LNCaP clone FGC (cell line): ENCODE measurements around the gene RIC8A.
A peak's percentile ranks its signal among the peaks of the same experiment; 100 is the strongest.

Source experiments
- DNase-seq: peaks from one replicate; pipeline ENCODE4 v3.0.0-alpha.2; 2011; ENCODE audit warnings: low read depth
- H3K4me3 ChIP-seq: 2 replicates; pipeline ENCODE4 v1.5.1; 2011; ENCODE audit warnings: mild to moderate bottlenecking, low read depth, low read length, control low read depth
- TF ChIP-seq, protein P1 (sequence below): IDR thresholded peaks from 2 replicates; pipeline ENCODE4 v1.5.1; 2012; ENCODE audit warnings: mild to moderate bottlenecking; ENCODE audit not compliant: control insufficient read depth, insufficient read depth; ENCODE audit errors: extremely low read depth

Gene RIC8A

DNA sequence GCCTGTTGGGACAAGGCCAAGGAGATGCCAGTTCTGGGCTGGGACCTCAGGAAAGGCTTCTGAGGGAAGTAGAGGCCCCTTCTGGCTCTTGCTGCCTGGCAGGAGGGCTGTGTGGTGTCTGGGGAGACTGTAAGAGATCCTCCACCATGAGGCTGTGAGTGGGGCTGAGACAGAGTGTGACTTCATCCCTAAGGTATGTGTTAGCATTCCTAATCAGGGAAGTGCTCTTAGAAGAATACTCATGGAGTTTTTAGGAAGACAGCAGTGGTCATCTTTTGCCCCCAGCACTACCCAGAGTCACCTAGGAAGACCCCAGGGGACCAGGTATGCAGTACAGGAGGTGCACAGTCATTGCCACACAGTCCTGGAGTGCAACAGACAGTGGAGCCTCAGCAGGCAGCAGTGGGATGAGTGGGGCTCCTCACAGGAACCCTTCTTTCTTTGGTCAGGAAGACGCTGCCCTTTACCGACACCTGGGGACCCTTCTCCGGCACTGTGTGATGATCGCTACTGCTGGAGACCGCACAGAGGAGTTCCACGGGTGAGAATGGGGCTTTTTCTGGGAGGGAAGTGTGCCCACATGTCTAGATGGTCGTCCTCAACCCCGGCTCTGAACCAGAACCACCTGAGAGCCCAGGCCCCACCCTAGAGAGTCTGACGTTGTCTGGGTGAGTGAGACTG is 2.8 kb downstream of the RIC8A start:
- DNase-seq: no peak
- peak overlapping the region; percentile 88; the same call in 1 of the 2 replicates for H3K4me3 ChIP-seq
- TF ChIP-seq, protein P1, sequence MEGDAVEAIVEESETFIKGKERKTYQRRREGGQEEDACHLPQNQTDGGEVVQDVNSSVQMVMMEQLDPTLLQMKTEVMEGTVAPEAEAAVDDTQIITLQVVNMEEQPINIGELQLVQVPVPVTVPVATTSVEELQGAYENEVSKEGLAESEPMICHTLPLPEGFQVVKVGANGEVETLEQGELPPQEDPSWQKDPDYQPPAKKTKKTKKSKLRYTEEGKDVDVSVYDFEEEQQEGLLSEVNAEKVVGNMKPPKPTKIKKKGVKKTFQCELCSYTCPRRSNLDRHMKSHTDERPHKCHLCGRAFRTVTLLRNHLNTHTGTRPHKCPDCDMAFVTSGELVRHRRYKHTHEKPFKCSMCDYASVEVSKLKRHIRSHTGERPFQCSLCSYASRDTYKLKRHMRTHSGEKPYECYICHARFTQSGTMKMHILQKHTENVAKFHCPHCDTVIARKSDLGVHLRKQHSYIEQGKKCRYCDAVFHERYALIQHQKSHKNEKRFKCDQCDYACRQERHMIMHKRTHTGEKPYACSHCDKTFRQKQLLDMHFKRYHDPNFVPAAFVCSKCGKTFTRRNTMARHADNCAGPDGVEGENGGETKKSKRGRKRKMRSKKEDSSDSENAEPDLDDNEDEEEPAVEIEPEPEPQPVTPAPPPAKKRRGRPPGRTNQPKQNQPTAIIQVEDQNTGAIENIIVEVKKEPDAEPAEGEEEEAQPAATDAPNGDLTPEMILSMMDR: no peak

DNA sequence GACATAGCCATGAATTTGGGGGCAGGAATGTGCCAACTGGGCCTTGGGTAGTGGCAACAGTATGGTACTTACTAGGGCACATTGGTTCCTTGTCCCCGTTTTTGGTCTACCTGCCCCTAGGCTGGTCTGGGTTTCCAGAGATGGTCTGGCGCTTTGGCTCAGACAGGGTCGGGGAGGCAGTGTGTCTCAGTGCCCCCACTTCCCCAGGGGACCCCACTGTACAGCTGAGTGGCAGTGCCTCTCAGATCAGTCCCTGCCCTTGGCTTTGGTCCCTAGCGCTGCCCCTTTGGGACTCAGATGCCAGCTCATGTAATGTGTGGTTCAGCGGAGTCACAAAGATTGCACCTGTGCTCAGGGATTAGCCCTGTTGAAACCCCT is 3.3 kb downstream of the RIC8A start:
- TF ChIP-seq, protein P1: no peak
- no peak for DNase-seq
- H3K4me3 ChIP-seq: no peak overlapping the region

DNA sequence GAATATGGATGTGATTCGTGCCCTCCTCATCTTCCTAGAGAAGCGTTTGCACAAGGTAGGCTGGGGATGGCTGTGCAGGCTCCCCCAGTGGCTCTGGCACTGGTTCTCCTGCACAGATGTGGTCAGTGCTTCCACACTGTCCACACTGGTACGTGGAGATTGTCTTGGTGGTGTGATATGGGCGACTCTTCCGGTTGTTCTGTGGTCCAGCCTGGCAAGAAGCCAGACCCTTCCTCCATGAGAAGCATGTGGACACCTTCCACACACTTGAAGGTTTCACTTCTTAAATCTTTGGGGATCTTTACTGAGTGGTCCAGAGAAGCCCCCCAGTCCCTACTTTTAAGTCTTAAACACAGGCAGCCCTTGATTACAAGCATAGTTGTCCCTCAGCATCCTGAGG is 3.8 kb downstream of the RIC8A start:
- TF ChIP-seq, protein P1: no peak
- DNase-seq: no peak
- no peak overlapping the region for H3K4me3 ChIP-seq

DNA sequence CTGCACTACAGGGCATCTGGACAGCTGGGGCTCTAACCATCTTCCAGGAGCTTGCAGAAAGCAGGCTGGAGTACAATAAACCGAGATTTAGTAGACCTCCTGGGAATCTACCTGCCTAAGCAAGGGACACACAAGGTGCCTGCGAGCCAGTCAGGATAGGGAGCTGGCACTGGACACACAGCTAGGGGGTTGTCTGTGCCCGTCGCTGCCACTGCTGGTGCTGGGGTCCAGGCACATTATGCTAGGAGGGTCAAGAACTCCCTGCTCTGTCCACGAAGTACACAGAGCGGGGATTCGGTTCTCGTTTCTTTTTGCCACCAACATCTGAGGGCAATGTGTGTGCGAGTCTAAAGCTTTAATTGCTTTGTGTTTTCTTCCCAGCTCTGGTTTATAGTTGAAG is 4.2 kb downstream of the RIC8A start:
- DNase-seq: no peak
- H3K4me3 ChIP-seq: no peak overlapping the region
- TF ChIP-seq, protein P1: no peak

DNA sequence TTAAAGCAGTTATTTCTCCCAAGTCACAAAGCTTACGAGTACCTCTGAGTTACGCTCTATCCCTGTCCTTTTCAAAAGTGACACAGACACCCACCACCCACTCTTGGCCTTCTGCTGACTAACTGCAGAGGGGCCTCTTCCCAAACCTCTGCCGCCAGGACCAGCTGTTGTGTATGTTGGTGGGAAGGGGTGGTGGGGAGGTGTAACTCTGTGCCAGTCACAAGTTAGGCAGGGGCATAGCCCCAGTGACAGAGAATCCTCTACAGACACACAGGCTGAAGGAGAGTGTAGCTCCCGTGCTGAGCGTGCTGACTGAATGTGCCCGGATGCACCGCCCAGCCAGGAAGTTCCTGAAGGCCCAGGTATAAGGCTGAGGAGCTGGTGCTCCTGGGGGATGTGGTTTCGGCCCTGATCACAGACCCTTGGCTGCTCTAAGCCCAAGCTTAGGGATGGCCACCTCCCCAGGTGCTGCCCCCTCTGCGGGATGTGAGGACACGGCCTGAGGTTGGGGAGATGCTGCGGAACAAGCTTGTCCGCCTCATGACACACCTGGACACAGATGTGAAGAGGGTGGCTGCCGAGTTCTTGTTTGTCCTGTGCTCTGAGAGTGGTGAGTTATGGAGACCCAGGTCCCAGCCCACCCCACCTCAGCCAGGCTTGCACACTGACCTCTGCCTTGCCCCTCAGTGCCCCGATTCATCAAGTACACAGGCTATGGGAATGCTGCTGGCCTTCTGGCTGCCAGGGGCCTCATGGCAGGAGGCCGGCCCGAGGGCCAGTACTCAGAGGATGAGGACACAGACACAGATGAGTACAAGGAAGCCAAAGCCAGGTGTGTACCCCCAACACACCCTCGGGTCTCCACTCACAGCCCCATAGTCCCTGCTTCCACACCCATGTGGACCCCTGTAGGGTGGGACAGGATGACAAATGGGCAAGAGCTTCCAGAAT is 4.9 kb downstream of the RIC8A start:
- DNase-seq: no peak
- TF ChIP-seq, protein P1: no peak
- H3K4me3 ChIP-seq: no peak overlapping the region

DNA sequence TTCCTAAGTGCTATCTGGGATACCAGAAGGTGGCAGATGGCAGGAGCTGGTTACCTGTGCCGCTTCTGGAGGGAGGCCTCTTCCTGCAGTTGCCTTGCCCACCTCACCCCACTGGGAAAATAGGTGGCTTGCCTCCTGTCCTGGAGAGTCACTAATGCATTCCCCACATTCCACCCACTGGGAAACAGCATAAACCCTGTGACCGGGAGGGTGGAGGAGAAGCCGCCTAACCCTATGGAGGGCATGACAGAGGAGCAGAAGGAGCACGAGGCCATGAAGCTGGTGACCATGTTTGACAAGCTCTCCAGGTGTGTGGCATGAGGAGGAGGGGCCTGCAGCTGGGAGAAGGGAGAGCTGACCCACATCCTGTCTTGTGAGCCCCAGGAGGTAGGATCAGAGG is 5.6 kb downstream of the RIC8A start:
- DNase-seq: no peak
- TF ChIP-seq, protein P1: no peak
- H3K4me3 ChIP-seq: no peak overlapping the region
